Peyer's patch (tissue), 4 donors: Measurements from ENCODE around the gene ROR1. TPM values are rescaled to one million over a fixed set of nuclear protein-coding genes. Genes with fewer than 3 reads are reported as not detected.
"Not testable (repeated sequence)": the region's sequence is repeated elsewhere in the genome, so short reads cannot be mapped to it uniquely, and the experiment has no call there.

ENCODE experiments used
- DNase-seq, 3 donors: peaks; one replicate each; pipeline ENCODE4 v3.0.0-alpha.2; 2017 to 2019
- H3K27ac ChIP-seq, 4 donors: fragments of 200-600 bp; sonication (generic); one replicate each; pipeline ENCODE4 v1.5.1; 2016 to 2019
- H3K27me3 ChIP-seq, 2 donors: fragments of 200-600 bp; sonication (generic); one replicate each; pipeline ENCODE4 v1.5.1; 2019
- H3K36me3 ChIP-seq, 3 donors: fragments of 200-600 bp; sonication (generic); one replicate each; pipeline ENCODE4 v1.5.1; 2016 to 2019
- H3K4me1 ChIP-seq, 4 donors: fragments of 200-600 bp; sonication (generic); one replicate each; pipeline ENCODE4 v1.5.1; 2016 to 2019
- H3K4me3 ChIP-seq, 4 donors: fragments of 200-600 bp; sonication (generic); 1 replicate in 3 of 4; 2 replicates in 1 of 4; pipeline ENCODE4 v1.5.1; 2016 to 2019; ENCODE audit warnings: mild to moderate bottlenecking in 1 of 4
- H3K9me3 ChIP-seq, 4 donors: fragments of 200-600 bp; sonication (generic); one replicate each; pipeline ENCODE4 v1.5.1; 2016 to 2019; ENCODE audit warnings: mild to moderate bottlenecking in 1 of 4
- CTCF ChIP-seq, 6 experiments: fragments of 450-650 bp in 4 of 6; fragments of 200-600 bp in 2 of 6; sonication (generic) in 1 of 6; IDR thresholded peaks; one replicate each; pipeline ENCODE4 v1.5.1; 2017 to 2019; ENCODE audit warnings: antibody characterized with exemption in 6 of 6, mild to moderate bottlenecking in 3 of 6, moderate library complexity in 1 of 6
- POLR2A ChIP-seq, 2 donors: fragments of 450-650 bp; IDR thresholded peaks; one replicate each; pipeline ENCODE4 v1.5.1; 2017; ENCODE audit warnings: antibody characterized with exemption in 2 of 2, mild to moderate bottlenecking in 2 of 2, moderate library complexity in 2 of 2
- total RNA-seq, 4 donors: library from RNA; depleted of rRNA; stranded (reverse); fragments of >200 nt; gene quantifications; one replicate each; pipeline ENCODE4 v1.1.0, GENCODE V29; 2016

ROR1 gene
- total RNA-seq, 4 donors from 2014 or later = 1.2 to 7.4 (median 4.7) TPM

GRCh38 chr1:63780565-63780964 is 6.7 kb downstream of the ROR1 start:
- no peaks in the 10 kb centered on the region for H3K9me3 ChIP-seq
- TF ChIP-seq POLR2A (IDR thresholded peaks at IDR 0.05) (no peak), CTCF (IDR thresholded peaks at IDR 0.05) (no peak)
- H3K27ac ChIP-seq = no peak overlapping the region
- H3K36me3 ChIP-seq = no peaks in the 10 kb centered on the region
- no peak overlapping the region for H3K4me3 ChIP-seq
- H3K27me3 ChIP-seq = no peaks in the 10 kb centered on the region
- DNase-seq = no peak
- no peaks in the 10 kb centered on the region for H3K4me1 ChIP-seq

GRCh38 chr1:63782982-63783381 is 9.2 kb downstream of the ROR1 start:
- H3K4me3 ChIP-seq = no peak overlapping the region
- H3K36me3 ChIP-seq = no peaks in the 10 kb centered on the region
- no peak overlapping the region for H3K27ac ChIP-seq
- DNase-seq = no peak
- TF ChIP-seq POLR2A (IDR thresholded peaks at IDR 0.05) (no peak), CTCF (IDR thresholded peaks at IDR 0.05) (no peak)
- no peaks in the 10 kb centered on the region for H3K9me3 ChIP-seq
- H3K4me1 ChIP-seq = no peaks in the 10 kb centered on the region
- H3K27me3 ChIP-seq = no peaks in the 10 kb centered on the region

DNA sequence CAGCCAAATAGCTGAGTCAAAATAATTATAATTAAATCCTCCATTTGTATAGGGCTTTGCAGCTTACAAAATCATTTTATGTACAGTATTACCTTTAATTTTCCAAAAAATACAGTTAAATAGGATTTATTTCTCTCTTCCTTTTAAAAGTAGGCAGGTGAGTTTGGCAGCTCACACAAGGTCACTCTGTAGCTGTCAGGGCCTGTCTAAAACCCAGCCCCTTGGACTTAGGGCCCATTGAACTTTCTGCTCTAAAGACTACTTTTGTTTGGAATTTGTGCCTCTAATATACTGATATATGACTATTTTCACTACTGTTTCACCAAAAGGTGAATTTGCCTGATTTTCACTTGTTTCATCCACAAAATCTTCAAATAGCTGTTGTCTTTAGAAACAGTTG is 10.3 kb downstream of the ROR1 start:
- Histone ChIP-seq H3K36me3 (no peaks in the 10 kb centered on the region), H3K4me1 (no peaks in the 10 kb centered on the region), H3K9me3 (no peaks in the 10 kb centered on the region), H3K4me3 (no peak overlapping the region), H3K27me3 (no peaks in the 10 kb centered on the region), H3K27ac (no peak overlapping the region)
- no peak for DNase-seq
- TF ChIP-seq CTCF (IDR thresholded peaks at IDR 0.05) (no peak), POLR2A (IDR thresholded peaks at IDR 0.05) (no peak)

DNA sequence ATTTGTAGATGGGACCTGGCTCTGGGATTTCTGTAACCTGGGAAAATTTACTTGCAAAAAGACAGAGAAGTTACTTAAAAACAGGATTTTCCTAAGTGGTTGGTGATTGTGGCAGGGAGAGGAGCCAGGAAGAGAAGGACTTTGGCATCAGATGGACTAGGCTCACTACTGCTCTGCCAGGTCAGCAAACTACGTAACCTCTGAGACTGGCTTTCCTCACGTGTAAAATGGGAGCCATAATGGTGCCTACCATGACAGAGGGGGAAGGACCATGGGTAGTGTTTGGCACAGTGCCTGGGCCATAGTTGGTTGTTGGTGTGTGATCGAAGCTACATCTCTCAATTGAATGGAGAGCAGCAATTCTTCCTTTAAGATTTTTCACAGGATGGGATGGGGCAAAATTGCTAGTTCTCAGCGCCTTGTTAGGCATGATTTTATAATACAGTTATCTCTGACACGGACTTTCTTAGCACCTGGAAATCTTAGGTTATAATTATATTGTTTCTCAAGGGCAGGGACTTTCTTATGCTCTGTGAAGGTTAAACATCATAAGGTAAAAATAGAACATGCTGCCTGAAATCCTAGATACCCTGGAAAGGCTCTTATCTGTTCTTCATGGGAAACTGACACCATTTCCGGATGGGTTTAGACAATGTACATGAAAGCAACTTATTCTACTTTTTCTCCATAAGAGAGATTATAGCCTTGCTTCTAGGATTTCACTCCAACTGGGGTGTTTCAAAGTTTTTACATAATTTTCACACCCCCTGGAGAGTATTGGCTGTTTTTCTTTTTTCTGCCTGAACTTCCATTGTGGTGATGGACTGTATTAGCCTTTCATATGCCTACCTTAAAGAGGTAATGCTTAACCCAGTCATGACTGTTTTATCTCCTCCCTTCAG is 10.9 kb downstream of the ROR1 start:
- Histone ChIP-seq H3K36me3 (no peaks in the 10 kb centered on the region), H3K9me3 (no peaks in the 10 kb centered on the region), H3K27me3 (no peaks in the 10 kb centered on the region), H3K27ac (no peak overlapping the region), H3K4me3 (no peak overlapping the region), H3K4me1 (no peaks in the 10 kb centered on the region)
- DNase-seq = no peak
- no peak for TF ChIP-seq CTCF (IDR thresholded peaks at IDR 0.05)
- no peak for TF ChIP-seq POLR2A (IDR thresholded peaks at IDR 0.05)

DNA sequence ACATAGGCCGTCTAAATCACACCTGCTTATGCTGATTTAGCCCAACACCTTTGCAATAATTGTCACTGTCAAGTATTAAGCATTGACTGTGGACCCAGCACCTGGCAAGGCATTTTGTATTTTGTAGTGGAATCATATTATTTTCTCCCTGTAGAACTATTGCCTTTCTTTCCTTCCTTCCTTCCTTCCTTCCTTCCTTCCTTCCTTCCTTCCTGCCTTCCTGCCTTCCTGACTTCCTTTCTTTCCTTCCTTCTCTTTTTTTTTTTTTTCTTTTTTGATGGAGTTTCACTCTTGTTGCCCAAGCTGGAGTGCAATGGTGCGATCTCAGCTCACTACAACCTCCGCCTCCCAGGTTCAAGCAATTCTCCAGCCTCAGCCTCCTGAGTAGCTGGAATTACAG is 13.5 kb downstream of the ROR1 start:
- not testable (repeated sequence) for H3K4me3 ChIP-seq, H3K27ac ChIP-seq, H3K36me3 ChIP-seq, H3K27me3 ChIP-seq, H3K9me3 ChIP-seq, H3K4me1 ChIP-seq, DNase-seq

GRCh38 chr1:63787875-63788274 is 14.1 kb downstream of the ROR1 start:
- TF ChIP-seq POLR2A (IDR thresholded peaks at IDR 0.05) (no peak), CTCF (IDR thresholded peaks at IDR 0.05) (no peak)
- Histone ChIP-seq H3K27me3 (no peaks in the 10 kb centered on the region), H3K27ac (no peak overlapping the region), H3K4me1 (no peaks in the 10 kb centered on the region), H3K36me3 (no peaks in the 10 kb centered on the region), H3K4me3 (no peak overlapping the region), H3K9me3 (no peaks in the 10 kb centered on the region)
- no peak for DNase-seq
